H1 (cell line): ENCODE results near the gene ADK. TPM values are rescaled to one million over a fixed set of nuclear protein-coding genes. Genes with fewer than 3 reads are reported as not detected.

Experiments used
- CTCF ChIA-PET: fragments of 300-600 bp; sonication (Branson Sonifier 250); formaldehyde crosslinking; loops from one replicate; lab custom pipeline; 2021; ENCODE audit not compliant: partially characterized antibody; lab: Charles Lee
- POLR2A ChIA-PET: fragments of 300-600 bp; sonication (Branson Sonifier 250); formaldehyde crosslinking; loops from one replicate; lab custom pipeline; 2021; ENCODE audit warnings: inconsistent platforms; ENCODE audit not compliant: partially characterized antibody; lab: Charles Lee
- DNase-seq, 2 experiments: peaks; one replicate each; pipeline versions ENCODE4 v3.0.0 to v3.0.0-alpha.2; 2010 to 2022; ENCODE audit warnings: low spot score in 2 of 2, low read depth in 1 of 2, mixed read lengths in 1 of 2
- FAIRE-seq: peaks from 2 replicates; lab custom pipeline; 2011; peaks lifted over from hg19 to GRCh38; lab: Jason Lieb, UNC
- H2AFZ ChIP-seq: 2 replicates; pipeline ENCODE4 v1.8.1; 2012; ENCODE audit warnings: low read length, inconsistent platforms
- H2AK5ac ChIP-seq: 2 replicates; pipeline ENCODE4 v1.6.1; 2013; ENCODE audit warnings: low read depth, low read length
- H2BK120ac ChIP-seq: replicated peaks from 2 replicates; pipeline ENCODE3; 2013; ENCODE audit warnings: low read depth, low read length, inconsistent platforms
- H2BK12ac ChIP-seq: 2 replicates; pipeline ENCODE4 v1.6.1; 2013; ENCODE audit warnings: low read depth, low read length
- H2BK15ac ChIP-seq: 2 replicates; pipeline ENCODE4 v1.6.1; 2013; ENCODE audit warnings: low read length
- H2BK20ac ChIP-seq: 2 replicates; pipeline ENCODE4 v1.6.1; 2013; ENCODE audit warnings: low read length
- H2BK5ac ChIP-seq: 2 replicates; pipeline ENCODE4 v1.6.1; 2013; ENCODE audit warnings: low read depth, low read length
- H3K14ac ChIP-seq: 2 replicates; pipeline ENCODE4 v1.6.1; 2013; ENCODE audit warnings: inconsistent platforms; ENCODE audit not compliant: insufficient read length
- H3K18ac ChIP-seq: 2 replicates; pipeline ENCODE4 v1.6.1; 2013; ENCODE audit warnings: low read length; ENCODE audit errors: extremely low read depth
- H3K23ac ChIP-seq: 2 replicates; pipeline ENCODE4 v1.6.1; 2013; ENCODE audit warnings: inconsistent platforms; ENCODE audit not compliant: insufficient read length
- H3K23me2 ChIP-seq: 2 replicates; pipeline ENCODE4 v1.6.1; 2013; ENCODE audit warnings: low read depth, low read length
- H3K27ac ChIP-seq: 2 replicates; pipeline ENCODE4 v1.6.1; 2011; ENCODE audit warnings: low read depth, low read length, inconsistent platforms
- H3K27me3 ChIP-seq, 4 experiments: replicated peaks in 1 of 4; 1 replicate in 1 of 4; 2 replicates in 3 of 4; pipeline versions ENCODE4 v1.6.1 to v1.8.1; 2011 to 2013; ENCODE audit warnings: low read length in 3 of 4, mild to moderate bottlenecking in 3 of 4, inconsistent platforms in 2 of 4, mixed read lengths in 2 of 4, moderate library complexity in 1 of 4; ENCODE audit not compliant: control insufficient read depth in 3 of 4, insufficient read depth in 3 of 4; ENCODE audit errors: extremely low read depth in 1 of 4
- H3K36me3 ChIP-seq, 4 experiments: 2 replicates each; pipeline versions ENCODE4 v1.6.1 to v1.8.1; 2011 to 2013; ENCODE audit warnings: mild to moderate bottlenecking in 4 of 4, low read length in 3 of 4, moderate library complexity in 2 of 4, control low read depth in 1 of 4, inconsistent platforms in 1 of 4; ENCODE audit not compliant: insufficient read depth in 4 of 4, control insufficient read depth in 2 of 4
- H3K4ac ChIP-seq: replicated peaks from 2 replicates; pipeline ENCODE3; 2013; ENCODE audit warnings: low read length, low read depth, mixed read lengths, inconsistent platforms; ENCODE audit not compliant: insufficient read length
- H3K4me1 ChIP-seq, 4 experiments: replicated peaks in 1 of 4; 1 replicate in 1 of 4; 2 replicates in 3 of 4; pipeline versions ENCODE4 v1.6.1 to v1.8.1; 2011 to 2013; ENCODE audit warnings: low read length in 3 of 4, inconsistent platforms in 2 of 4, mixed read lengths in 1 of 4; ENCODE audit not compliant: insufficient read depth in 4 of 4, control insufficient read depth in 3 of 4
- H3K4me2 ChIP-seq, 2 experiments: 2 replicates each; pipeline versions ENCODE4 v1.6.1 to v1.8.1; 2011 to 2013; ENCODE audit warnings: low read depth in 2 of 2, low read length in 2 of 2, control low read depth in 1 of 2, inconsistent platforms in 1 of 2, mild to moderate bottlenecking in 1 of 2; ENCODE audit not compliant: insufficient read depth in 1 of 2
- H3K4me3 ChIP-seq, 4 experiments: fragments of 200-600, 300-600 bp in 1 of 4; sonication (generic), shearing (Covaris generic), sonication (Bioruptor Twin) in 1 of 4; 2 replicates each; pipeline versions ENCODE4 v1.5.1 to v1.8.1; 2011 to 2016; ENCODE audit warnings: low read length in 4 of 4, low read depth in 3 of 4, control low read depth in 2 of 4, inconsistent platforms in 2 of 4, mild to moderate bottlenecking in 2 of 4, mixed read lengths in 1 of 4, moderate library complexity in 1 of 4; ENCODE audit not compliant: insufficient read depth in 2 of 4; ENCODE audit errors: extremely low read depth in 1 of 4
- H3K56ac ChIP-seq: replicated peaks from 2 replicates; pipeline ENCODE3; 2013; ENCODE audit warnings: low read depth, mild to moderate bottlenecking, mixed read lengths, low read length, inconsistent platforms; ENCODE audit not compliant: insufficient read length
- H3K79me1 ChIP-seq: 2 replicates; pipeline ENCODE4 v1.6.1; 2013; ENCODE audit warnings: low read depth, low read length, control low read depth
- H3K79me2 ChIP-seq, 2 experiments: 2 replicates each; pipeline versions ENCODE4 v1.6.1 to v1.8.1; 2012 to 2013; ENCODE audit warnings: low read length in 2 of 2, mild to moderate bottlenecking in 2 of 2, inconsistent platforms in 1 of 2; ENCODE audit not compliant: insufficient read depth in 2 of 2, control insufficient read depth in 1 of 2
- H3K9ac ChIP-seq, 4 experiments: replicated peaks in 1 of 4; 1 replicate in 1 of 4; 2 replicates in 3 of 4; pipeline versions ENCODE4 v1.6.1 to v1.8.1; 2011 to 2013; ENCODE audit warnings: low read depth in 3 of 4, low read length in 3 of 4, control low read depth in 2 of 4, mild to moderate bottlenecking in 2 of 4, moderate library complexity in 2 of 4, inconsistent platforms in 1 of 4; ENCODE audit errors: extremely low read depth in 1 of 4
- H3K9me3 ChIP-seq, 2 experiments: 2 replicates each; pipeline versions ENCODE4 v1.6.1 to v1.8.1; 2012 to 2013; ENCODE audit warnings: mild to moderate bottlenecking in 2 of 2, moderate library complexity in 2 of 2, control low read depth in 1 of 2, inconsistent platforms in 1 of 2, low read depth in 1 of 2, low read length in 1 of 2, mixed read lengths in 1 of 2; ENCODE audit not compliant: insufficient read depth in 2 of 2
- H4K20me1 ChIP-seq, 2 experiments: replicated peaks in 1 of 2; 2 replicates each; pipeline versions ENCODE3 to v1.8.1; 2011 to 2013; ENCODE audit warnings: inconsistent platforms in 2 of 2, low read length in 2 of 2, mild to moderate bottlenecking in 1 of 2; ENCODE audit not compliant: insufficient read depth in 2 of 2, control insufficient read depth in 1 of 2
- H4K5ac ChIP-seq: 2 replicates; pipeline ENCODE4 v1.6.1; 2013; ENCODE audit warnings: low read length, low read depth, mixed read lengths, inconsistent platforms; ENCODE audit not compliant: insufficient read length
- H4K8ac ChIP-seq: 2 replicates; pipeline ENCODE4 v1.8.0; 2013; ENCODE audit warnings: mild to moderate bottlenecking, moderate library complexity, low read length, inconsistent platforms; ENCODE audit not compliant: insufficient read depth; ENCODE audit errors: extremely low read depth
- H4K91ac ChIP-seq: replicated peaks from 2 replicates; pipeline ENCODE3; 2013; ENCODE audit warnings: low read length, mixed read lengths, inconsistent platforms; ENCODE audit not compliant: insufficient read length
- BRCA1 ChIP-seq: IDR thresholded peaks from 2 replicates; pipeline ENCODE4 v1.6.1; 2012; ENCODE audit warnings: low read depth, low read length, improper control_type of control experiment
- HDAC2 ChIP-seq, 2 experiments: fragments of 300-600 bp in 1 of 2; sonication (generic) in 1 of 2; IDR thresholded peaks; 2 replicates each; pipeline ENCODE4 v1.6.1; 2011 to 2012; ENCODE audit warnings: low read depth in 2 of 2, low read length in 2 of 2, mild to moderate bottlenecking in 2 of 2, moderate library complexity in 2 of 2, borderline replicate concordance in 1 of 2, inconsistent platforms in 1 of 2
- KDM4A ChIP-seq: IDR thresholded peaks from one replicate; pipeline ENCODE4 v1.7.1; 2012; ENCODE audit warnings: low read depth, mild to moderate bottlenecking, moderate library complexity, low read length, inconsistent platforms; ENCODE audit not compliant: severe bottlenecking
- MAX ChIP-seq: IDR thresholded peaks from 2 replicates; pipeline ENCODE4 v1.6.1; 2012; ENCODE audit warnings: inconsistent platforms
- POLR2A ChIP-seq, 2 experiments: IDR thresholded peaks; 1 replicate in 1 of 2; 2 replicates in 1 of 2; pipeline ENCODE4 v1.6.1; 2011; ENCODE audit warnings: low read depth in 2 of 2, low read length in 2 of 2, mild to moderate bottlenecking in 2 of 2; ENCODE audit errors: control extremely low read depth in 1 of 2
- WGBS, 2 experiments: shearing (Covaris generic) in 1 of 2; methylation state at CpG; one replicate each; pipeline versions ENCODE4 v1.1.6 to v1.1.7; 2013 to 2015; ENCODE audit warnings: low lambda C conversion rate in 2 of 2, mixed read lengths in 2 of 2, inconsistent platforms in 1 of 2, low coverage in 1 of 2, missing lambda C conversion rate in 1 of 2; ENCODE audit not compliant: insufficient replicate concordance in 2 of 2, insufficient coverage in 1 of 2, insufficient read length in 1 of 2; ENCODE audit errors: extremely low coverage in 1 of 2, missing lambda C conversion rate in 1 of 2; 5-methylcytosine and 5-hydroxymethylcytosine counted together
- polyA plus RNA-seq, 7 experiments: library from polyadenylated mRNA; depleted of rRNA in 3 of 7; stranded (reverse) in 5 of 7; unstranded in 2 of 7; fragments of >200 nt in 5 of 7; fragments of 200-250 nt in 2 of 7; gene quantifications; 1 replicate in 5 of 7; 2 replicates in 1 of 7; 4 replicates in 1 of 7; pipeline versions ENCODE4 v1.2.1 to v1.2.3, GENCODE V29; 2011 to 2013; ENCODE audit warnings: missing spikeins in 2 of 7, mixed read lengths in 2 of 7
- total RNA-seq: library from RNA; stranded (reverse); fragmentation: NEBNext Ultra II Directional; extraction: Animal tissue kit (Norgen Biotek cat#: 25700); gene quantifications from 2 replicates; pipeline ENCODE4 v1.2.1, GENCODE V29; 2021
- TF ChIP-seq, protein P1 (sequence below), 3 experiments: IDR thresholded peaks; 1 replicate in 2 of 3; 2 replicates in 1 of 3; pipeline versions ENCODE4 v1.5.1 to v1.6.1; 2011; ENCODE audit warnings: low read length in 3 of 3, mild to moderate bottlenecking in 3 of 3, inconsistent platforms in 2 of 3, low read depth in 1 of 3, moderate library complexity in 1 of 3; ENCODE audit not compliant: insufficient read depth in 1 of 3; ENCODE audit errors: control extremely low read depth in 1 of 3

The ADK gene
- total and polyA plus RNA-seq, 2 of the 8 experiments (the other 6 are each of a cell fraction or from before 2014, with no cell fraction given), result 12.3 to 42.4 TPM

DNA sequence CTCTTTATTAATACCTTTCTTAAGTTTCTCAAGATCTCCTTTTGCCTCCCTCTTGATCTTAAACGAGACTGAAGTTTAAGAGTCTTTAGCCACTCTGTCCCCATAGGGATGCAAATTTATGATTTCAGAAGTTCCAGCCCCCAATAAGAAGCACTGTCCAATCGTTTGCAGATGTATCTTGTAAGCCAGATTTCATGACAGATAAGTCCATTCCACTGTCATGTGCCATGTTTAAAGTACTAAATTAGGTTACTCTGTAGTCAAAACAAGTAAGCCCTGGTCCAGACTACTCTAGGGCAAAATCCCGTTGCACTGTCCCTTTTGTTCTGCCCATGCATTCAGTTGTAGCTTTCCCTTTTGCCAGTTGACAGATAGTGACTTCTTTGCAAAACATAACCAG is 518.2 kb downstream of the ADK start:
- H4K20me1 ChIP-seq, result no peaks in the 10 kb centered on the region
- H3K79me2 ChIP-seq, result no peaks in the 10 kb centered on the region
- no peak overlapping the region for H2AK5ac ChIP-seq
- H3K4me1 ChIP-seq, result no peaks in the 10 kb centered on the region
- no peak overlapping the region for H2BK120ac ChIP-seq
- no peak overlapping the region for H3K14ac ChIP-seq
- H3K36me3 ChIP-seq, result no peaks in the 10 kb centered on the region; a peak in 2 of 8 replicates
- CTCF ChIA-PET, result no interaction called here
- no peak overlapping the region for H3K23ac ChIP-seq
- H2BK12ac ChIP-seq, result no peak overlapping the region
- POLR2A ChIA-PET, result no interaction called here
- no peak overlapping the region for H4K8ac ChIP-seq
- FAIRE-seq, result no peak
- no peak overlapping the region for H3K4ac ChIP-seq
- H3K4me3 ChIP-seq, result no peak overlapping the region
- no peaks in the 10 kb centered on the region for H3K9me3 ChIP-seq
- no peaks in the 10 kb centered on the region for H3K27me3 ChIP-seq
- WGBS, 2 experiments, result 90% methylated on average over 3 of the region's 3 CpGs; no CpG with 5 or more reads in 1 of the 2 experiments
- H2BK20ac ChIP-seq, result no peak overlapping the region
- H3K4me2 ChIP-seq, result no peak overlapping the region
- no peak overlapping the region for H3K18ac ChIP-seq
- H2AFZ ChIP-seq, result no peak overlapping the region
- H3K9ac ChIP-seq, result no peak overlapping the region
- H2BK15ac ChIP-seq, result no peak overlapping the region
- no peak overlapping the region for H4K5ac ChIP-seq
- H2BK5ac ChIP-seq, result no peak overlapping the region
- no peak overlapping the region for H4K91ac ChIP-seq
- DNase-seq, result no peak
- H3K79me1 ChIP-seq, result no peaks in the 10 kb centered on the region
- no peak overlapping the region for H3K56ac ChIP-seq
- no peaks in the 10 kb centered on the region for H3K23me2 ChIP-seq
- H3K27ac ChIP-seq, result no peak overlapping the region
- TF ChIP-seq KDM4A (no peak), POLR2A (IDR thresholded peaks at IDR 0.05; ENCODE audit: control extremely low read depth in 1 of 2, low read depth in 2 of 2, low read length in 2 of 2) (no peak), MAX (no peak), HDAC2 (IDR thresholded peaks at IDR 0.05; ENCODE audit: borderline replicate concordance in 1 of 2, low read depth in 2 of 2, low read length in 2 of 2) (no peak), BRCA1 (no peak)
- TF ChIP-seq, protein P1, sequence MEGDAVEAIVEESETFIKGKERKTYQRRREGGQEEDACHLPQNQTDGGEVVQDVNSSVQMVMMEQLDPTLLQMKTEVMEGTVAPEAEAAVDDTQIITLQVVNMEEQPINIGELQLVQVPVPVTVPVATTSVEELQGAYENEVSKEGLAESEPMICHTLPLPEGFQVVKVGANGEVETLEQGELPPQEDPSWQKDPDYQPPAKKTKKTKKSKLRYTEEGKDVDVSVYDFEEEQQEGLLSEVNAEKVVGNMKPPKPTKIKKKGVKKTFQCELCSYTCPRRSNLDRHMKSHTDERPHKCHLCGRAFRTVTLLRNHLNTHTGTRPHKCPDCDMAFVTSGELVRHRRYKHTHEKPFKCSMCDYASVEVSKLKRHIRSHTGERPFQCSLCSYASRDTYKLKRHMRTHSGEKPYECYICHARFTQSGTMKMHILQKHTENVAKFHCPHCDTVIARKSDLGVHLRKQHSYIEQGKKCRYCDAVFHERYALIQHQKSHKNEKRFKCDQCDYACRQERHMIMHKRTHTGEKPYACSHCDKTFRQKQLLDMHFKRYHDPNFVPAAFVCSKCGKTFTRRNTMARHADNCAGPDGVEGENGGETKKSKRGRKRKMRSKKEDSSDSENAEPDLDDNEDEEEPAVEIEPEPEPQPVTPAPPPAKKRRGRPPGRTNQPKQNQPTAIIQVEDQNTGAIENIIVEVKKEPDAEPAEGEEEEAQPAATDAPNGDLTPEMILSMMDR (IDR thresholded peaks at IDR 0.05; ENCODE audit: control extremely low read depth in 1 of 3, insufficient read depth in 1 of 3, low read depth in 1 of 3, low read length in 3 of 3), result no peak
